GM12892 (cell line): ENCODE results near the gene RETREG1.

Experiments
- POLR2A ChIP-seq: IDR thresholded peaks from 2 replicates; pipeline ENCODE4 v1.6.1; 2011; ENCODE audit warnings: low read depth, low read length, control low read depth
- POLR2AphosphoS5 ChIP-seq: IDR thresholded peaks from 2 replicates; pipeline ENCODE4 v1.6.1; 2011; ENCODE audit warnings: low read depth, low read length, control low read depth

DNA sequence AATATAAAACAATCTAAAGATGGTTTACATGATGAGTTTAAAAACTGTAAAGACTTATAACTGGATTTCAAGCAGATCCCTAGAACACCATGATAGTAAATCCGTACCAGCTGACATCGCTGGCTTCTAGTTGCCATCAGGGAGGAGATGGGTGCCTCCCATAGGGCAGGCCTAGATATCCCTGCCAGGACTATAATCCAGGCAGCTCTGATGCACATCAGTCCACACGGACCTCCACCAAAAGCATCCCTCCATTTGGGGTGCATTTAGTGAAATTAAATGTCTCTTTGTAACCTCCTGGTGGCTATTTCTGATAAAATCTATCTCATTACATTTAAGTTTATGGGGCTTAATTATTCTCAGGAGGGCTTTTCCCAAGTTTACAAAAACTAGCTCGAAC lies 45.8 kb downstream of the RETREG1 start:
- TF ChIP-seq POLR2AphosphoS5 (no peak), POLR2A (no peak)
